ENCODE measurements around the gene HERC6. TPM values are rescaled to one million over a fixed set of nuclear protein-coding genes. Genes with fewer than 3 reads are reported as not detected.
"Not testable (repeated sequence)": the region's sequence is repeated elsewhere in the genome, so short reads cannot be mapped to it uniquely, and the experiment has no call there.

Gene HERC6
- total RNA-seq, result 12.3 TPM

DNA sequence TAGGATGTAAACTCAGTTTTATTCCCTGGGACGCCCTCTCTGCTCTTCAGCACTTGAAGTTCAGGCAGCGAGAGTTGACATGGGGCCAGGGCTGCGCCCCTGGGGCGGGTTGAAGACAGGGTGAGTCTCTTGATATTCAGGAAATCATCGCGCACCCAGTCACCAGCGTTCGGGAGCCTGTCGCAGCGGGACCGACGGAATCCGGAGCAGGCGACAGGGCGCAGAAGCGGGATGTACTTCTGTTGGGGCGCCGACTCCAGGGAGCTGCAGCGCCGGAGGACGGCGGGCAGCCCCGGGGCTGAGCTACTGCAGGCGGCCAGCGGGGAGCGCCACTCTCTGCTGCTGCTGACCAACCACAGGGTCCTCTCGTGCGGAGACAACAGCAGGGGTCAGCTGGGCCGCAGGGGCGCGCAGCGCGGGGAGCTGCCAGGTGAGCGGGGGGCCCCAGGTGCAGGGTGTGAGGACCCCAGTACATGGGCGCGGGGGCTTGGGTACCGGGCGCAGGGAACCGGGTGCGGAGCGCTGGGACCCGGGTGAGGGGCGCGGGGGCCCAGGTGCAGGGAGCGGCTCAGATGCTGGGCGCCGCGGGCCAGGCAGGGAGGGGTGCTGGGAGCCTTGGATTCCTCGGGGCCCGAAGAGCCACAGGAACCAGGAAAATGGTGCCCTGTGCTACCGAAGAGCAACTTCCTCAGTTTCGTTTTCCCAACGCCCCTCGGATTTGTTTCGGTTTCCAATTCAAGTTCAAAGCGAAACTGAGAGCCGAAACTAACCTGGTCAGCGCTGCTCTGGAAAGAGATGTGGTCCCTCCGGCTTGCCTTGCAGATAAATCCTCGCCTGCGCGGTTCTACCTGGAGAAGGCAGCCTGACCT, at the start of gene HERC6:
Gene HERC6, plus strand, starts transcription at position 162 of the 869 bp plus-strand sequence. Its CDS starts 70 bp downstream, at position 232.
- peak; percentile 82 for DNase-seq (ENCODE audit: low spot score)

DNA sequence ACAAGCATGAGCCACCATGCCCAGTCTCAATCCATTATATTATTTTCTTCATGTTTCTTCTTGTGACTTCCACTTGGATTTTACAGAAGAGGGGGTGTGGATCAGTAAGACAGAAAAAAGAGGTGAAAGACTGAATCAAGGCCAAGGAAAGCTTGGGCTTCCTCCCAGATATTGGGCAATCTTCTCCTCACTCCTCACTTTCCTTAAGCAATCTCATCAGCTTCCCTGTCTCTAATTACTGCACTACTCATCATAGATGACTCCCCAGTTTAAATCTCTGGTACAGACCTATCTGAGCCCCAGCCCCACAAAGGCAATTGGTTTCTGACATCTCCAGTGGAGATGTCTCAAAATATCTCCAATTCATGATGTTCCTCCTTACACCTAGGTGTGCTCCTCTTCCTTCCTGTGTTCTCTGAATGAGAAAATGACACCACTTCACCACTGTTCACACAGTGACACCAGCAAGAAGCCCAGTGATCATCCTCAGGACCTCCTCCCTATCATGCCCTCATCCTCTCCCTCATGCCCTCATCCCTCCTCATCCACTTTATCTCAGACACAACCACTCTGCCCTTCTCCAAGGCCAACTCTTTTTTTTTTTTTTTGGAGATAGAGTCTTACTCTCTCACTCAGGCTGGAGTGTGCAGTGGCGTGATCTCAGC, 44.8 kb upstream of the HERC6 start:
- no peak for DNase-seq (ENCODE audit: low spot score)

DNA sequence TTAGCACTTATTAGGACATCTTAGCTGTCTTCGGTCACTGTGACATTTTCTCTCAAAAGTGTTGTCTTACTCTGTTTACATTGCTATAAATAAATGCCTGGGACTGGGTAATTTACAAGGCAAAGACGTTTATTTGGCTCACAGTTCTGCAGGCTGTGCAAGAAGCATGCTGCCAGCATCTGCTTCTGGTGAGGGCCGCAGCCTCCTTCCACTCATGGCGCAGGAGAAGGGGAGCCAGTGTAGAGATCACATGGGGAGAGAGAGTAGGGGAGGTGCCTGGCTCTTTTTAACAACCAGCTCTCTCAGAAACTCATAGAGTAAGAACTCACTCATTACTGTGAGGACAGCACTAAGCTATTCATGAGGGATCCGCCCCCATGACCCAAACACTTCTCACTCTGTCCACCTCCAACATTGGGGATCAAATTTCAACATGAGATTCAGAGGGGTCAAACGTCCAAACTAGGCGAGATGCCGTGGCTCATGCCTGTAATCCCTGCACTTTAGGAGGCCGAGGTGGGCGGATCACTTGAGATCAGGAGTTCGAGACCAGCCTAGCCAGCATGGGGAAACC, 43.5 kb upstream of the HERC6 start:
- DNase-seq (ENCODE audit: low spot score), result peak; percentile 15

DNA sequence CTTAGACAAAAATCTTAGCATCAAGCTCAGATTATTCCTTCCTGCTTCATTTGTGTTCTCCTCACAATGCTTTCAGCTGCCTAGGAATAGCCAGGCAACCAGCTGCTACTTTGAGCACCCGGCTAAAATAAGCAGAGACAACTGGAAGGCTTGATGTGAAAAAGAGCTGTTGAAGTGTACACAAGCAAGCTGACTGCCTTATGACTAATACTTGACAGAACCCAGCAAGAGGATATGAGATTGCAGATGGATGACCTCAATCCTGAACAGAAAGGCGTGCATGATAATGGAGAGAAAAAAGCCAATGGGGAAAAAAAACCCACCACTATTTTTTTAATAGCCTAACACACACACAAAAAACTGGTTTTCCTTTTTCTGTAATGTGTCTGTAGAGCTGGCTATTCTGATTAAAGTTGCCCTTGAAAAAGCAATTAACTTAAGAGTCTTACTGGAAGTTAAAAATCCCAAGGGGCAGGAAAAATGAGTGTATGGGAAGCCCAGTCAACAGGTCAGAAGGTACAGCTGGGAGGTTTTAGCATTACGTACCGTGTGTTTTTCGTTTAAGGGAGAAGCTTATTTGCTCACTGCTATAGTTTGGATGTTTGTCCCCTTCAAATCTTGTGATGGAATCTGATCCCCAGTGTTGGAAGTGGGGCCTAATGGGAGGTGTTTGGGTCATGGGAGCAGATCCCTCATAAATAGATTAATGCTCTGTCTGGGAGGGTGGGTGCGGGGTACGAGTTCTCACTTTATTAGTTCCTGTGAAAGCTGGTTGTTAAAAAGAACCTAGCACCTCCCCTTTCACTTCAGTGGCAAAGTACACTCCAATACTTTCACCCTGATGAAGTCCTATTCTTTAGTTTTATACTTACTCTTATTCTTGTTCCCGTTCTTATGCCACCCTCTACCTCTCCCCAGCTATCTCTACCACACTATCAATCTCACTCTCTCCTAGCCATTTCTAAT, 37.1 kb upstream of the HERC6 start:
- DNase-seq (ENCODE audit: low spot score), result peak; percentile 39

DNA sequence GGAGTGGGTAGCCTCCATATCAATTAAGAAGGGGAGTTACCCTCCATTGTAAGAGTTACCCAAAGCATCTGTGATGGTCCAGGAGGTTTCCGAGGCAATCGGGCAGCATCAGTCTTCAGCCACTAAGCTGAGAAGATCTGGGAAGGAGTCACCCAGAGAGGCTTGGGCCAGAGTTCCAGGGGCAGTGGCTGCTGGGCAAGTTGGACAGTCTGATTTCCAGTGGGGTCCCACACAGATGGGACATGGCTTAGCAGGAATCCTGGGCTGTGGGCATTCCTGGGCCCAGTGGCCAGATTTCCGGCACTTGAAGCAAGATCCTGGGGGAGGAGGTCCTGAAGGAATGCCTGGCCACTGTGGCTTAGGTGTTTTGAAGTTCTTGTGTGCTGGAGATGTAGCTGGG, 31.8 kb upstream of the HERC6 start:
- not testable (repeated sequence) for DNase-seq (ENCODE audit: low spot score)

DNA sequence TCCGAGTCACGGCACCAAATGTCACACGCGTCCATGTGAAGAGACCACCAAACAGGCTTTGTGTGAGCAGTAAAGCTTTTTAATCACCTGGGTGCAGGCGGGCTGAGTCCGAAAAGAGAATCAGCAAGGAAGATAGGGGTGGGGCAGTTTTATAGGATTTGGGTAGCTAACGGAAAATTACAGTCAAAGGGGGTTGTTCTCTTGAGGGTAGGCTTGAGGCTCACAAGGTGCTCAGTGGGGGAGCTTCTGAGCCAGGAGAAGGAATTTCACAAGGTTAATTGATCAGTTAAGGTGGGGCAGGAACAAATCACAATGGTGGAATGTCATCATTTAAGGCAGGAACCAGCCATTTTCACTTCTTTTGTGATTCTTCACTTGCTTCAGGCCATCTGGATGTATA, 29.9 kb upstream of the HERC6 start:
- DNase-seq (ENCODE audit: low spot score), result not testable (repeated sequence)

DNA sequence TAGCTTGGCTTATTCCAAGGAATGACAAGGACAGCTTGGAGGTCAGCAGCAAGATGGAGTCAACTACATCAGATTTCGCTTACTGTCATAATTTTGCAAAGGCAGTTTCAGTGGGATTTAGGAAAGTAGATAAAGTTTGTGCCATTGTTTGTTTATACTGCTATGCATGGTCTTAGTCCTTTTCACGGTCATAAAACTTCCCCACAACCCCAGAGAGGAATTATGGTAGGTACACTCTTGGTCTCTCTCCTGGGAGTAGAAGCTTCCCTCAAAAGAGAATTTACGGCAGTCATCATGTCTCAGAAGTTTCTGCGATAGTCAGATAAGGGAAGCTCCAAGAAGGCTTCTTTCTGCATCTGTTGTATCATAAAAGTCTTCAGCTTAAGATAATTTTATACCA, 27.9 kb upstream of the HERC6 start:
- no peak for DNase-seq (ENCODE audit: low spot score)

DNA sequence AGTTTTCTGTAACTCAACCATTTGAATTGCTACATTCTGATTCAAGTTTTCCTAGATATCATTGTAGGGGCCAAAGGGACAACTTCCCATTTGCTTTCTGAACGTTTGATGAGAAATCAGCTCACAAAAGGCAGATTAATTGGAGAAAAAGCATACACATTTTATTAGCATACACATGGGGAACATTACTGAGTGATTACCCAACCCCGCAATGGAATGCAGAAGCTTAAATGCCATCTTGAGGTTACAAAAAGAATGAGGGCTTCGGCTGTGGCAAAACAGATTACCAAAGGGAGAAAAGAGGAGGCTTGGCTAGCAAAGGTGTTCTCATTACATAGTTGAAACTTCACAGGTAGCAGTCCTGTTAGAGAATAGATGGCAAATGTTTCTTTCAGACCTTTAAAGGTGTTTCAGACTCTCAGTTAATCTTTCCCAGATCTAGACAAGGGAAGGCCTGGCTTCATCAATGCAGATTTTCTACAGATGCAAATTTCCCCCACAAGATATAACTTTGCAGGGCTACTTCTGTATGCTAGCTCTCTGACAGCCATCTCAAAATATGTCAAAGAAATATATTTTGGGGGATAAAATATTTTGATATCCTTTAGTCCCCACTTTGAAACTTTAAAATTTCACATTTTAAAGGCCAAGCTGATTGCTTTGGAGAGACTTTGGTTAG, 26.5 kb upstream of the HERC6 start:
- no peak for DNase-seq (ENCODE audit: low spot score)

DNA sequence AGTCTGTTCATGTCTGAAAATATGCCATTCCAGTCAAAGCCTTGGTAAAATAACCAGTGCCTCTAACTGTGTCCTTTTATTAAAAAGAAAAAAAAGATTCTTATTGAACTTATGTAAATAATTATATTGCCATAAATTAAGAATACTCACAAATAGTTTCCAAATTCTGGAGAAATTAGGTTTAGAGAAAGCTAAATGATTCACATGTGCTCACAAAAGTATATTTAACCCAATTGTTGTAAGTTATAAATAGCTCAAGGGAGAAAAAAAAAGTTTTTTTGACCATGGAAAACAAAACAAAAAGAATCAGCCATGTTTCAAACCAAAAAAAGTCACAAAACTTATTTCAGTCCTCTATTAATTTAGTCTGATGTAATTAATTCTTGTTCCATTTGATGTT, 25.3 kb upstream of the HERC6 start:
- no peak for DNase-seq (ENCODE audit: low spot score)

DNA sequence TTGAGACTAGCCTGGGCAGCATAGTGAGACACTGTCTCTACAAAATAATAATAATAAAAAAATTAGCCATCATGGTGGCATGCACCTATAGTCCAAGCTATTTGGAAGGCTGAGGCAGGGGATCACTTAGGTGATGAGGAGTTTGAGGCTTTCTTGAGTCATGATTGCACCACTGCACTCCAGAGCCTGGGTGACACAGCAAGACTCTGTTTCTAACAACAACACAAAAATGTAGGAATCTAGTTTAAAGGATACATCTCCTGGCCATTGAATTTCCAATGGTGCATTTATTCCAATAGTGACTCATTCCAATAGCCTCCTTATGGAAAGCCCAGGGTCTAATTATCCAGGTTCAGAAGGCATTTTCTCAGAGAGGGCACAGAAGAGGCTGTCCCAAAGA, 21.9 kb upstream of the HERC6 start:
- DNase-seq (ENCODE audit: low spot score), result no peak

DNA sequence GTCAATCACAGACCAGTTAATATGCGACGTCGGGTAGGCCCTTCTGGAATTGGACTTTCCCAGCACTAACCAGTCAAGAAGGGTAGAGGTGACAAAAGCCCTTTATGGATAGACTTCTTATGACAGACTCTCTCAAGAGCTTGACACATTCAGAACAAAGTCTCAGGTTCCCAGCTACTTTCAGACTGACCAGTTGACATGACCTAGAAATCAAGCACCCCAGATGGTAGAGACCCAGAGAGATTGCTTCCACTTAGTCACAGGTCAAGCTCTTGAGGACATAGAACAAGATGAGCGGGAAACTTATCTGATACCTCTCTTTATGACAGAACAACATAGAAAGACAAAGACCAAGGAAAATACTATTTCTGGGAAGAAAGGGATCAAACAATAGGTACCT, 21.4 kb upstream of the HERC6 start:
- no peak for DNase-seq (ENCODE audit: low spot score)

DNA sequence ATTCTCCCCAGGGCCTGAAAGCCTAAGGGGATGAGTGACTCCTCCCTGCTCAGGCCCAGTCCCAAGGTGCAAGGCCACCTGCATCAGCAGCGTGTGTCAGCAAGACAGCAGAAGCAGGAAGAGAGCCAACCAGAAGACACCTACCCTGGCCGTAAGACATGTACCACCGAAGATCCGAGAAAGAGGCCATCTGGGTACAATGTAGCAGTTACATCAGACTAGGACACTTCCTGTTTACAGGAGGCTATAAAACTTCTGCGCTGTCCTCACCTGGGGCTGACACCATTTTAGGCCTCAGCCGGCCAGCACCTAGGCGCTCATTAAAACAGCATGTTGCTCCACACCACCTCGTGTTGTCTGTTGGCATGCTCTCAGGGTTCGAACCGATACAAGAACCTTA, 19.1 kb upstream of the HERC6 start:
- DNase-seq (ENCODE audit: low spot score), result no peak

DNA sequence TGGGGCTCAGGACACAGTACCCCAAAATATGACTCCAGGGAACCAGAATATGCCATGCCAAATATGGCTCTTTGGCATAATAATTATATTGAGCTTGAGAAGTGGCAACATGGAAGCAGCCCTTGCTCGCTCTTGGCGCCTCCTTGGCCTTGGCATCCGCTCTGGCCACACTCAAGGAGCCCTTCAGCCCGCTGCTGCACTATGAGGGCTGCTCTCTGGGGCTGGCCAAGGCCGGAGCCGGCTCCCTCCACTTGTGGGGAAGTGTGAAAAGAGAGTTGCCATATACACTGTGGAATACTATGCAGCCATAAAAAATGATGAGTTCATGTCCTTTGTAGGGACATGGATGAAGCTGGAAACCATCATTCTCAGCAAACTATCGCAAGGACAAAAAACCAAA, 18.4 kb upstream of the HERC6 start:
- no peak for DNase-seq (ENCODE audit: low spot score)

DNA sequence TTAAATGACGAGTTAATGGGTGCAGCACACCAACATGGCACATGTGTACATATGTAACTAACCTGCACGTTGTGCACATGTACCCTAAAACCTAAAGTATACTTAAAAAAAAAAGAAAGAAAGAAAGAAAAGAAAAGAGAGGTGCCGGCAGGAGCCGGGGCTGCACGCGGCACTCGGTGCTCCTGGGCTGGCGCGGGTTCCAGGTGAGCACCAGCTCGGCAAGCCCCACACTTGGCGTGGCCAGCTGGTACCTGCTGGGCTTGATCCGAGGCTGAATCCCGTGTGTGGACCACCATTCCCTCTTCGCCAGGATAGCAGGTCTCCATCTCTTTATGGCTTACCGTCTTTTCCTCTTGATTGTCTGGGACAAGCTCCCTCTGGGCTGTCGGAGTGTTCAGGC, 17.9 kb upstream of the HERC6 start:
- DNase-seq (ENCODE audit: low spot score), result no peak

DNA sequence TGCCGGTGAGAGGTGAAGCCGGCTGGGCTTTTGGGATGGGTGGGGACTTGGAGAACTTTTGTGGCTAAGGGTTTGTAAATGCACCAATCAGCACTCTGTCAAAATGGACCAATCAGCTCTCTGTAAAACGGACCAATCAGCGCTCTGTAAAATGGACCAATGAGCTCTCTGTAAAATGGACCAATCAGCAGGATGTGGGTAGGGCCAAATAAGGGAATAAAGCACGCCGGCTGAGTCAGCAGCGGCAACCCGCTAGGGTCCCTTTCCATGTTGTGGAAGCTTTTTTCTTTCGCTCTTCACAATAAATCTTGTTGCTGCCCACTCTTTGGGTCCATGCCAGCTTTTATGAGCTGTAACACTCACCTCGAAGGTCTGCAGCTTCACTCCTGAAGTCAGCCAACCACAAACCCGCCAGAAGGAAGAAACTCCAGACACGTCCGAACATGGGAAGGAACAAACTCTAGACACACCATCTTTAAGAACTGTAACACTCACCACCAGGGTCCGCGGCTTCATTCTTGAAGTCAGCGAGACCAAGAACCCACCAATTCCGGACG, 17.4 kb upstream of the HERC6 start:
- DNase-seq (ENCODE audit: low spot score), result not testable (repeated sequence)

DNA sequence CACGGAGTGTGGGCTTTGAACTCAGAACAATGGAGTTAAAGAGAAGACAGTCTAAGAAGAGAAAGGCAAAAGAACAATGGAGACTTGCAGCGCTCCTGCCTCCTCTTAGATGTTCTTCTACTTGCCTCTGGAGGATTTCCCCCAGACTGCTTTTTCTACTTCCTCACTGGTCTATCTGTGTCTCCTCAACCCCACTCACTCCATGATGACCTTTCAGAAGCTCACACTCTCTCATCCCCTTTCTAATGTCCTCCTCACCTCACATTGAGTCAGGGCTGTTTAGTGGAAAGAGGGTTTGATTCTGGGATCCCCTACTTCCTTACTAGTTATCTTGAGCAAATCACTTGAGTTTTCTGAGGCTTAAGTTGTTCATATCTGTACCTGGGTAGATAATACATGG, 12.2 kb upstream of the HERC6 start:
- DNase-seq (ENCODE audit: low spot score), result no peak

DNA sequence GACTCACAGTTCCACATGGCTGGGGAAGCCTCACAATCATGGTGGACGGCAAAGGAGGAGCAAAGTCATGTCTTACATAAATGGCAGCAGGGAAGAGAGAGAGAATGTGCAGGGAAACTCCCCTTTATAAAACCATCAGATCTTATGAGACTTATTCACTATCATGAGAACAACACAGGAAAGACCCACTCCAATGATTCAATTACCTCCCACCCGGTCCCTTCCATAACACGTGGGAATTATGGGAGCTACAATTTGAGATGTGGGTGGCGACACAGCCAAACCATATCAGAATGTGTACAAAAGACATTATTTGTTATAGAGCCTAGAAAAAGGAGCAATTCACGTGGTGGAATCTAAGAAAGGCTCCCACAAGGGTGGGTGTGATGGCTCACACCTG, 10.8 kb upstream of the HERC6 start:
- DNase-seq (ENCODE audit: low spot score), result no peak

DNA sequence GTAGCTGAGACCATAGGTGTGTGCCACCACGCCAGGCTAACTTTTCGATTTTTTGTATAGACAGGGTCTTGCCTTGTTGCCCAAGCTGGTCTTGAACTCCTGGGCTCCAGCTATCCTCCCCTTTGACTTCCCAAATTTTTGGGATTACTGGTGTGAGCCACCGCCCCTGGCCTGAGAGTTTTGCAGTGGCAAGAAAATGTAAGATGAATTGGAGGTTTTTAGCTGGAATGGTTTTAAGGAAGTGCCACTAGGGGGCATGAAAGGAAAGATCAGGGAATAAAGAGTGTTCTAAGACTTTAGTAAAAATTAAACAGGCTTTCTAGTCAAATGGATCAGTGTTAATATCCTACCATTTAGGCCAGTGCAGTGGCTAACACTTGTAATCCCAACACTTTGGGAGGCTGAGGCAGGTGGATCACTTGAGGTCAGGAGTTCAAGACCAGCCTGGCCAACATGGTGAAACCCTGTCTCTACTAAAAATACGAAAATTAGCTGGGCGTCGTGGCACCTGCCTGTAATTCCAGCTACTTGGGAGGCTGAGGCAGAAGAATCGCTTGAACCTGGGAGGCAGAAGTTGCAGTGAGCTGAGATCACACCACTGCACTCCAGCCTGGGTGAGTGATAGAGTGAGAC, 9.4 kb upstream of the HERC6 start:
- not testable (repeated sequence) for DNase-seq (ENCODE audit: low spot score)

DNA sequence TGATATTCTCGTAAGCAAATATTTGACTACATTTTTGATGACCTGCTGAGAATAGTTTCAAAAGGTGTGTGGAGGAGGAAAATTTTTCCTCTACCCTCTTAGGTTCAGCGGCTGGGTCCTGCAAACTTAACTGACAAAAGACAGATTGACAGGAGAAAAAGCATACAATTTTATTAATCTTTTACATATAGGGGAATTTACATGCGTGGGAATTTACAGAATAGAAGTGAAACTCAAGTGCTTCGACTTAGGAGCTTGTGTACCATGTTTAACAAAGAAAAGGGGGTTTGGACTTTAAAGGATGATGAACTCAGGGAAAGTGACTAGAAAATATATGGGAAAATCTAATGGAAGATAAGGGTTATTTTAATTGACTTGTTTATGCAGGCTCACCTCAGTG, 2.5 kb downstream of the HERC6 start:
- DNase-seq (ENCODE audit: low spot score), result no peak

DNA sequence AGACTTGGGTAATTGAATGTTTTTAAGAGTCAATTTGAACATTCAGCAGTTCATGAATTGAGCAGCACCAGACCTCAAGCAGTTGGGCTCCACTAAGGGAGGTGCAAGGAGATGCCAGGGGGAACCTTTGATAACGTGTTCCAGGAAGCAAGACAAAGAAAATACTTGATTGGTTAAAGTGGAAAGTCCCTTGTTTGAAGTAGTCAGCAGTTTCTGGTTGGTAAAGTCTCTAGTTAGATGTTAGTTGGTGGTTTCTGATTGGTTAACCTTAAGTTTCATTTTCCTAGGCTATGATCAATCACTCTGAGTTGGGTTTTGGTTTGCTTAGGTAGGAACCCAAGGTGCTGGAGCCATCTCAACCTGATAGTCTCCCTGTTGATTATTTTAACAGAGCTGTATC, 4.0 kb downstream of the HERC6 start:
- DNase-seq (ENCODE audit: low spot score), result no peak

Data from mucosa of gallbladder (tissue), 1 donor.